Neural progenitor cell (in vitro differentiated cells): ENCODE results near the gene CCDC85C. TPM values are rescaled to one million over a fixed set of nuclear protein-coding genes. Genes with fewer than 3 reads are reported as not detected.

Source experiments
- DNase-seq: peaks from one replicate; pipeline ENCODE4 v3.0.0-alpha.2; 2016; ENCODE audit warnings: low spot score
- H2AFZ ChIP-seq: fragments of 200-600 bp; sonication (generic); replicated peaks from 2 replicates; pipeline ENCODE4 v1.6.1; 2016; ENCODE audit warnings: antibody characterized with exemption
- H3F3A ChIP-seq: fragments of 200-600 bp; sonication (generic); 2 replicates; pipeline ENCODE4 v1.6.1; 2016; ENCODE audit warnings: antibody characterized with exemption, low read depth
- H3K27ac ChIP-seq: fragments of 200-600 bp; sonication (generic); 2 replicates; pipeline ENCODE4 v1.5.1; 2016; ENCODE audit warnings: mild to moderate bottlenecking
- H3K27me3 ChIP-seq: fragments of 200-600 bp; sonication (generic); 2 replicates; pipeline ENCODE4 v1.6.1; 2016; ENCODE audit warnings: mild to moderate bottlenecking, moderate library complexity
- H3K36me3 ChIP-seq: fragments of 200-600 bp; sonication (generic); 2 replicates; pipeline ENCODE4 v1.5.1; 2016
- H3K4me1 ChIP-seq: fragments of 200-600 bp; sonication (generic); 2 replicates; pipeline ENCODE4 v1.6.1; 2016; ENCODE audit warnings: mixed run types
- H3K4me2 ChIP-seq: fragments of 200-600 bp; sonication (generic); 2 replicates; pipeline ENCODE4 v1.6.1; 2016
- H3K4me3 ChIP-seq: fragments of 200-600 bp; sonication (generic); 2 replicates; pipeline ENCODE4 v1.5.1; 2016
- H3K79me2 ChIP-seq: fragments of 200-600 bp; sonication (generic); 2 replicates; pipeline ENCODE4 v1.6.1; 2016; ENCODE audit warnings: low read depth
- H3K9ac ChIP-seq: fragments of 200-600 bp; sonication (generic); 2 replicates; pipeline ENCODE4 v1.6.1; 2016
- H3K9me3 ChIP-seq: fragments of 200-600 bp; sonication (generic); 2 replicates; pipeline ENCODE4 v1.5.1; 2016; ENCODE audit warnings: low read depth
- H4K20me1 ChIP-seq: fragments of 200-600 bp; sonication (generic); 2 replicates; pipeline ENCODE4 v1.6.1; 2016; ENCODE audit warnings: low read depth
- H3K27ac Mint-ChIP-seq: 3 replicates; pipeline ENCODE4 v1.8.0; 2021; ENCODE audit warnings: mixed read lengths
- H3K27me3 Mint-ChIP-seq: 2 replicates; pipeline ENCODE4 v1.8.0; 2022; ENCODE audit warnings: low read depth, mild to moderate bottlenecking, inconsistent platforms, moderate library complexity, mixed read lengths; ENCODE audit not compliant: insufficient read depth
- H3K36me3 Mint-ChIP-seq: 3 replicates; pipeline ENCODE4 v1.8.0; 2021; ENCODE audit warnings: mixed read lengths
- H3K4me1 Mint-ChIP-seq: 3 replicates; pipeline ENCODE4 v1.8.0; 2021; ENCODE audit warnings: mixed read lengths
- H3K4me3 Mint-ChIP-seq: 3 replicates; pipeline ENCODE4 v1.8.0; 2021; ENCODE audit warnings: mild to moderate bottlenecking, moderate library complexity, mixed read lengths
- H3K9me3 Mint-ChIP-seq: 3 replicates; pipeline ENCODE4 v1.8.0; 2020; ENCODE audit warnings: mixed read lengths
- EZH2 ChIP-seq: fragments of 200-600 bp; sonication (generic); IDR thresholded peaks from 2 replicates; pipeline ENCODE4 v1.6.1; 2017; ENCODE audit warnings: antibody characterized with exemption, mild to moderate bottlenecking, moderate library complexity
- EZH2phosphoT487 ChIP-seq: fragments of 200-600 bp; sonication (generic); IDR thresholded peaks from 2 replicates; pipeline ENCODE4 v1.6.1; 2017; ENCODE audit warnings: antibody characterized with exemption
- total RNA-seq: library from RNA; depleted of rRNA; stranded (reverse); fragments of >200 nt; gene quantifications from 2 replicates; pipeline ENCODE4 v1.2.3, GENCODE V29; 2015; ENCODE audit warnings: low replicate concordance
- TF ChIP-seq, protein P1 (sequence below): fragments of 200-600 bp; sonication (generic); IDR thresholded peaks from 2 replicates; pipeline ENCODE4 v1.5.1; 2017; ENCODE audit warnings: antibody characterized with exemption, mild to moderate bottlenecking

CCDC85C gene
- total RNA-seq, 1 donor from 2014 or later, result 19.0 TPM

DNA sequence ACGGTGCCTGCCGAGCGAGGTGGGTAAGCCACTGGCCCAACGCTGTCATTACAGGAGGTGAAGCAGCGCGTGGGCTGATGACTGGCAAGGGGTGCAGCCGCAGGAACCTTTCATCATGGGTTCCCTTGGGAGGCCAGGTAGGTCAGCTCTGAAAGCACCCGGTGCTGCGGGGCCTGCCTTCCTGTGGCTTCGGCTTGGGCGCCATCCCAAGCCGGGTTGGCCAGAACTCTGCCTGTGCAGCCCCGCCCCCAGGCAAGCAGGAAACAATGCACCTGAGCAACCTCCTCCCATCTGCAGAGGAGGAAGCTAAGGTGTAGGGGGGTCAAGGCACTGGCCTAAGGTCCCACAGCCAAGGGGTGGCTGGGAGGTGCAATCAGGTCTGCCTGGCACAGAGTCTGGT is 21.0 kb upstream of the CCDC85C start:
- Mint-ChIP-seq H3K36me3 (no peaks in the 10 kb centered on the region), H3K9me3 (no peaks in the 10 kb centered on the region), H3K4me3 (no peak overlapping the region), H3K27me3 (peaks cover 2% of the 10 kb centered on the region), H3K4me1 (peaks cover 22% of the 10 kb centered on the region), H3K27ac (peak overlapping the region; percentile 14)
- no peak overlapping the region for H3K4me2 ChIP-seq
- H3K79me2 ChIP-seq, result no peaks in the 10 kb centered on the region
- no peak for DNase-seq
- TF ChIP-seq EZH2 (no peak), EZH2phosphoT487 (no peak)
- TF ChIP-seq, protein P1, sequence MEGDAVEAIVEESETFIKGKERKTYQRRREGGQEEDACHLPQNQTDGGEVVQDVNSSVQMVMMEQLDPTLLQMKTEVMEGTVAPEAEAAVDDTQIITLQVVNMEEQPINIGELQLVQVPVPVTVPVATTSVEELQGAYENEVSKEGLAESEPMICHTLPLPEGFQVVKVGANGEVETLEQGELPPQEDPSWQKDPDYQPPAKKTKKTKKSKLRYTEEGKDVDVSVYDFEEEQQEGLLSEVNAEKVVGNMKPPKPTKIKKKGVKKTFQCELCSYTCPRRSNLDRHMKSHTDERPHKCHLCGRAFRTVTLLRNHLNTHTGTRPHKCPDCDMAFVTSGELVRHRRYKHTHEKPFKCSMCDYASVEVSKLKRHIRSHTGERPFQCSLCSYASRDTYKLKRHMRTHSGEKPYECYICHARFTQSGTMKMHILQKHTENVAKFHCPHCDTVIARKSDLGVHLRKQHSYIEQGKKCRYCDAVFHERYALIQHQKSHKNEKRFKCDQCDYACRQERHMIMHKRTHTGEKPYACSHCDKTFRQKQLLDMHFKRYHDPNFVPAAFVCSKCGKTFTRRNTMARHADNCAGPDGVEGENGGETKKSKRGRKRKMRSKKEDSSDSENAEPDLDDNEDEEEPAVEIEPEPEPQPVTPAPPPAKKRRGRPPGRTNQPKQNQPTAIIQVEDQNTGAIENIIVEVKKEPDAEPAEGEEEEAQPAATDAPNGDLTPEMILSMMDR, result no peak
- peaks cover 6% of the 10 kb centered on the region for H3K4me1 ChIP-seq
- H3F3A ChIP-seq, result peaks cover 5% of the 10 kb centered on the region
- H3K27me3 ChIP-seq, result no peaks in the 10 kb centered on the region
- H3K9me3 ChIP-seq, result no peaks in the 10 kb centered on the region
- no peak overlapping the region for H3K4me3 ChIP-seq
- no peaks in the 10 kb centered on the region for H3K36me3 ChIP-seq
- H2AFZ ChIP-seq, result no peak overlapping the region
- H4K20me1 ChIP-seq, result peaks cover 5% of the 10 kb centered on the region
- no peak overlapping the region for H3K27ac ChIP-seq
- H3K9ac ChIP-seq, result no peak overlapping the region

DNA sequence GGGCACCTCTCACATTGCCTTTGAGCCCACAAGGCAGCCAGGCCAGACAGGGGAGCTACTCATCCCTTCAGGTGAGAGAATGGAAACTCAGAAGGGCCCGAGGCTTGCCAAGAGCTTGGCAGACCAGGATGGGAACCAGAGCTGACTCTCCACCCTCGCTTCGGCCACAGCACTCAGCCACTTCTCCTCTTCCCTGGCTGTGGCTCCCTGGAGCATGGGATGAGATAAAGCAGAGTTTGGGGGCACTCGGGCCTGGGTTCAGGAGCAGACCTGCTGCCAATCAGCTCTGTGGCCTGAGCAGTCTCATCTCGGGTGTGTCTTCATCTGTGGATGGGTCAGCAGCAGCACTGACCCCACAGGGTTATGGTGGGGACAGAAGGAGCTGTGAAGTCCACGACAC is 20.0 kb upstream of the CCDC85C start:
- H3K27ac Mint-ChIP-seq, result peak overlapping the region; percentile 67
- DNase-seq, result no peak
- Histone ChIP-seq H3K4me3 (no peak overlapping the region), H3K36me3 (no peaks in the 10 kb centered on the region), H3F3A (peaks cover 13% of the 10 kb centered on the region), H3K4me1 (peaks cover 10% of the 10 kb centered on the region), H3K27me3 (no peaks in the 10 kb centered on the region), H4K20me1 (peaks cover 5% of the 10 kb centered on the region), H3K9ac (no peak overlapping the region), H3K9me3 (no peaks in the 10 kb centered on the region), H3K79me2 (no peaks in the 10 kb centered on the region), H2AFZ (no peak overlapping the region), H3K27ac (no peak overlapping the region), H3K4me2 (no peak overlapping the region)
- no peaks in the 10 kb centered on the region for H3K36me3 Mint-ChIP-seq
- peaks cover 2% of the 10 kb centered on the region for H3K27me3 Mint-ChIP-seq
- H3K4me1 Mint-ChIP-seq, result peaks cover 25% of the 10 kb centered on the region
- TF ChIP-seq, protein P1, result no peak
- TF ChIP-seq EZH2phosphoT487 (no peak), EZH2 (no peak)
- no peaks in the 10 kb centered on the region for H3K9me3 Mint-ChIP-seq
- H3K4me3 Mint-ChIP-seq, result no peak overlapping the region

DNA sequence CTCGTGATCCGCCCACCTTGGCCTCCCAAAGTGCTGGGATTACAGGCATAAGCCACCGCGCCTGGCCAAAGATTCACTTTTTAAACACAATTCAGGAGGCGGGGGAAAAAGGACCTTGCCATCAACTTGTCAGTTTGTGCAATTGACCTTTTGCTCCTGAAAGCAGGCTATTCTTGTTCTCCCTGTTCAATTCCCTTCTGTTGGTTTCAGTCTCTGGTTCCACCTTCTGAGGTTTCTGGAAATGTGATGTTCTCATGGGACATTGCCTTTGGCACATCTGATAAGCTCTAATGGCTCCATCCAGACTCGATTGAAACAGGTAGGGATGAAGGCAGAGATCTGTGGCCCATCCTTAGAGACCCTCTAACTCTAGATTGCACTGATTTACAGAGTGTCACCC is 17.9 kb upstream of the CCDC85C start:
- peaks cover 10% of the 10 kb centered on the region for H3K4me1 ChIP-seq
- H3K79me2 ChIP-seq, result no peaks in the 10 kb centered on the region
- H3K27ac ChIP-seq, result no peak overlapping the region
- no peak overlapping the region for H3K4me2 ChIP-seq
- H3K4me1 Mint-ChIP-seq, result peaks cover 24% of the 10 kb centered on the region
- H3F3A ChIP-seq, result peaks cover 13% of the 10 kb centered on the region
- no peak overlapping the region for H3K4me3 ChIP-seq
- peaks cover 8% of the 10 kb centered on the region for H3K27me3 Mint-ChIP-seq
- no peaks in the 10 kb centered on the region for H3K36me3 Mint-ChIP-seq
- H3K9me3 ChIP-seq, result no peaks in the 10 kb centered on the region
- no peak for DNase-seq
- peaks cover 5% of the 10 kb centered on the region for H4K20me1 ChIP-seq
- H3K27ac Mint-ChIP-seq, result no peak overlapping the region
- no peaks in the 10 kb centered on the region for H3K27me3 ChIP-seq
- H3K36me3 ChIP-seq, result no peaks in the 10 kb centered on the region
- H3K4me3 Mint-ChIP-seq, result no peak overlapping the region
- no peak overlapping the region for H3K9ac ChIP-seq
- no peaks in the 10 kb centered on the region for H3K9me3 Mint-ChIP-seq
- TF ChIP-seq, protein P1, result no peak
- no peak overlapping the region for H2AFZ ChIP-seq
